ENCODE results near the gene SOBP.

DNA sequence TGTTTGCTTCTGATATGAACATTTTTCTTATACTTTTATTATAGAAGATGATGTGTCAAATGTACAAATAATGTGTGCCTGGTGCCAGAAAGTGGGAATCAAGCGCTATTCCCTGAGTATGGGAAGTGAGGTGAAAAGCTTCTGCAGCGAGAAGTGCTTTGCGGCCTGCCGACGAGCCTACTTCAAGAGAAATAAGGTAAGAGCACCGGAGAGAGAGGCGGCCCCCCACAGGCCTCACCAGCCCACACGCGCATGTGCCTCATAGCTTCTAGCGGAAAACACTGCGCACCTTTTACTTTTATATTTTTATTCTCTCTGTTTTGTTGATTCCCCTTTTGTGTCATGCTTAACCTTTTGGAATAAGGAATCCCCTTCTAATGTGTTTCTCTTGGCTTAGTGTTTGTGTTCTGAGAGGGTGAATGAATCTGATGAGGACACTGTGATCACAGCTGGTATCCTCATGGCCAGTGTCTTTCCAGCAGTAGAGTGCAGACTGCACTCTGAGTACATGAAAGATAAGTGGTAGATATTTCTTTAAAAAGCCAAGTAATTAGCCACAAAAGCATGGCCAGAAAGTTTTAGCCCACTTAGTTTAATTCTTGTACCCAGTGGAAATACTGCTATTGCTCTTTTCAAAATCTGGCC is 43.6 kb downstream of the SOBP start:
- TF ChIP-seq YY1 (IDR thresholded peaks at IDR 0.05; ENCODE audit: insufficient read depth, insufficient read length) = no peak
- no peak for TF ChIP-seq ZNF274 (IDR thresholded peaks at IDR 0.05; ENCODE audit: low read depth, low read length)
